Measurements from ENCODE around the gene CLEC16A. TPM values are rescaled to one million over a fixed set of nuclear protein-coding genes. Genes with fewer than 3 reads are reported as not detected.

Gene CLEC16A
- total RNA-seq, 2 experiments from 2014 or later, result 25.5 to 26.7 TPM

- peaks cover 2% of the 10 kb centered on the region for H3K9me3 Mint-ChIP-seq
- CTCF ChIA-PET, result no interaction called here
- POLR2A ChIA-PET, result no interaction called here
- intact Hi-C loops (cut with micrococcal nuclease), result no loop called here
- no peak for DNase-seq
- no peak overlapping the region for H3K4me3 Mint-ChIP-seq
- H3K27ac Mint-ChIP-seq, result no peak overlapping the region
- H3K27me3 Mint-ChIP-seq, result no peaks in the 10 kb centered on the region
- H3K36me3 Mint-ChIP-seq, result peaks cover 15% of the 10 kb centered on the region
- peaks cover 5% of the 10 kb centered on the region for H3K4me1 Mint-ChIP-seq (ENCODE audit: low read depth)
These were observed 201.5 kb downstream of the CLEC16A start for GRCh38 chr16:11145819-11146211.

GRCh38 chr16:11147033-11147753 is 202.8 kb downstream of the CLEC16A start:
- no peak overlapping the region for H3K27ac Mint-ChIP-seq
- CTCF ChIA-PET, result no interaction called here
- no peak for DNase-seq
- no peaks in the 10 kb centered on the region for H3K27me3 Mint-ChIP-seq
- H3K36me3 Mint-ChIP-seq, result peaks cover 15% of the 10 kb centered on the region
- H3K4me1 Mint-ChIP-seq (ENCODE audit: low read depth), result peaks cover 5% of the 10 kb centered on the region
- H3K9me3 Mint-ChIP-seq, result peaks cover 2% of the 10 kb centered on the region
- intact Hi-C loops (cut with micrococcal nuclease), result no loop called here
- H3K4me3 Mint-ChIP-seq, result no peak overlapping the region
- POLR2A ChIA-PET, result no interaction called here

GRCh38 chr16:11147754-11148444 is 203.5 kb downstream of the CLEC16A start:
- ChIA-PET CTCF (no interaction called here), POLR2A (no interaction called here)
- Mint-ChIP-seq H3K27me3 (no peaks in the 10 kb centered on the region), H3K4me3 (no peak overlapping the region), H3K9me3 (peaks cover 2% of the 10 kb centered on the region), H3K36me3 (peaks cover 15% of the 10 kb centered on the region), H3K27ac (no peak overlapping the region), H3K4me1 (ENCODE audit: low read depth) (peaks cover 5% of the 10 kb centered on the region)
- DNase-seq, result no peak
- intact Hi-C loops (cut with micrococcal nuclease), result no loop called here

- Mint-ChIP-seq H3K27me3 (no peaks in the 10 kb centered on the region), H3K27ac (no peak overlapping the region), H3K4me1 (ENCODE audit: low read depth) (peaks cover 5% of the 10 kb centered on the region), H3K9me3 (peaks cover 2% of the 10 kb centered on the region), H3K4me3 (no peak overlapping the region), H3K36me3 (peaks cover 15% of the 10 kb centered on the region)
- POLR2A ChIA-PET, result interaction anchor here (0.6 kb wide), 1 partner anchor 32 kb away, joined by 4 read pairs; no protein-coding TSS in a partner anchor
- CTCF ChIA-PET, result no interaction called here
- DNase-seq, result no peak
- intact Hi-C loops (cut with micrococcal nuclease), result no loop called here
These were observed 204.8 kb downstream of the CLEC16A start for GRCh38 chr16:11149011-11149616.

- Mint-ChIP-seq H3K27me3 (no peaks in the 10 kb centered on the region), H3K4me1 (ENCODE audit: low read depth) (peaks cover 7% of the 10 kb centered on the region), H3K9me3 (peaks cover 2% of the 10 kb centered on the region), H3K27ac (no peak overlapping the region), H3K4me3 (no peak overlapping the region), H3K36me3 (peaks cover 15% of the 10 kb centered on the region)
- CTCF ChIA-PET, result no interaction called here
- intact Hi-C loops (cut with micrococcal nuclease), result no loop called here
- POLR2A ChIA-PET, result no interaction called here
- DNase-seq, result no peak
These were observed 205.8 kb downstream of the CLEC16A start for GRCh38 chr16:11150190-11150589.

- peaks cover 16% of the 10 kb centered on the region for H3K36me3 Mint-ChIP-seq
- H3K4me3 Mint-ChIP-seq, result no peak overlapping the region
- intact Hi-C loops (cut with micrococcal nuclease), result no loop called here
- POLR2A ChIA-PET, result no interaction called here
- H3K27me3 Mint-ChIP-seq, result no peaks in the 10 kb centered on the region
- peaks cover 2% of the 10 kb centered on the region for H3K9me3 Mint-ChIP-seq
- no peak for DNase-seq
- CTCF ChIA-PET, result interaction anchor here (0.6 to 1.3 kb wide), 2 partner anchors 180 to 257 kb away, joined by 3 to 4 read pairs; no protein-coding TSS in a partner anchor
- peaks cover 14% of the 10 kb centered on the region for H3K4me1 Mint-ChIP-seq (ENCODE audit: low read depth)
- H3K27ac Mint-ChIP-seq, result no peak overlapping the region
These were observed 207.0 kb downstream of the CLEC16A start for GRCh38 chr16:11151156-11151884.

- H3K4me1 Mint-ChIP-seq (ENCODE audit: low read depth), result peaks cover 14% of the 10 kb centered on the region
- intact Hi-C loops (cut with micrococcal nuclease), result no loop called here
- no peak overlapping the region for H3K4me3 Mint-ChIP-seq
- POLR2A ChIA-PET, result interaction anchor here (0.5 kb wide), 1 partner anchor 18 kb away, joined by 3 read pairs; no protein-coding TSS in a partner anchor
- H3K27ac Mint-ChIP-seq, result no peak overlapping the region
- peaks cover 2% of the 10 kb centered on the region for H3K9me3 Mint-ChIP-seq
- CTCF ChIA-PET, result interaction anchor here (0.6 to 1.3 kb wide), 3 partner anchors 181 to 256 kb away, joined by 3 to 4 read pairs (median 4); no protein-coding TSS in a partner anchor
- peaks cover 16% of the 10 kb centered on the region for H3K36me3 Mint-ChIP-seq
- no peak for DNase-seq
- no peaks in the 10 kb centered on the region for H3K27me3 Mint-ChIP-seq
These were observed 207.7 kb downstream of the CLEC16A start for GRCh38 chr16:11151885-11152629.

- ChIA-PET CTCF (interaction anchor here (0.6 kb wide), 1 partner anchor 188 kb away, joined by 4 read pairs; no protein-coding TSS in a partner anchor), POLR2A (no interaction called here)
- peaks cover 2% of the 10 kb centered on the region for H3K9me3 Mint-ChIP-seq
- DNase-seq, result no peak
- no peak overlapping the region for H3K4me3 Mint-ChIP-seq
- H3K36me3 Mint-ChIP-seq, result peaks cover 16% of the 10 kb centered on the region
- intact Hi-C loops (cut with micrococcal nuclease), result no loop called here
- H3K4me1 Mint-ChIP-seq (ENCODE audit: low read depth), result peaks cover 19% of the 10 kb centered on the region
- H3K27ac Mint-ChIP-seq, result no peak overlapping the region
- H3K27me3 Mint-ChIP-seq, result no peaks in the 10 kb centered on the region
These were observed 208.4 kb downstream of the CLEC16A start for GRCh38 chr16:11152677-11153331.

GRCh38 chr16:11155284-11155806 is 211.0 kb downstream of the CLEC16A start:
- peak; percentile 45 for DNase-seq
- H3K4me3 Mint-ChIP-seq, result no peak overlapping the region
- intact Hi-C loops (cut with micrococcal nuclease), result no loop called here
- peaks cover 30% of the 10 kb centered on the region for H3K4me1 Mint-ChIP-seq (ENCODE audit: low read depth)
- peaks cover 10% of the 10 kb centered on the region for H3K36me3 Mint-ChIP-seq
- POLR2A ChIA-PET, result interaction anchor here (0.9 to 1.0 kb wide), 2 partner anchors 97 to 189 kb away, joined by 3 to 5 read pairs; no protein-coding TSS in a partner anchor
- peaks cover 2% of the 10 kb centered on the region for H3K9me3 Mint-ChIP-seq
- no peaks in the 10 kb centered on the region for H3K27me3 Mint-ChIP-seq
- CTCF ChIA-PET, result no interaction called here
- peak overlapping the region; percentile 28 for H3K27ac Mint-ChIP-seq

- intact Hi-C loops (cut with micrococcal nuclease), result no loop called here
- Mint-ChIP-seq H3K4me1 (ENCODE audit: low read depth) (peaks cover 41% of the 10 kb centered on the region), H3K36me3 (peaks cover 9% of the 10 kb centered on the region), H3K27ac (no peak overlapping the region), H3K4me3 (no peak overlapping the region), H3K27me3 (no peaks in the 10 kb centered on the region), H3K9me3 (peaks cover 5% of the 10 kb centered on the region)
- no peak for DNase-seq
- ChIA-PET CTCF (no interaction called here), POLR2A (interaction anchor here (0.9 kb wide), 1 partner anchor 96 kb away, joined by 5 read pairs; no protein-coding TSS in a partner anchor)
These were observed 212.0 kb downstream of the CLEC16A start for GRCh38 chr16:11156401-11156800.

GRCh38 chr16:11157143-11157542 is 212.8 kb downstream of the CLEC16A start:
- CTCF ChIA-PET, result no interaction called here
- H3K4me3 Mint-ChIP-seq, result no peak overlapping the region
- H3K4me1 Mint-ChIP-seq (ENCODE audit: low read depth), result peaks cover 46% of the 10 kb centered on the region
- intact Hi-C loops (cut with micrococcal nuclease), result no loop called here
- H3K27ac Mint-ChIP-seq, result no peak overlapping the region
- peaks cover 5% of the 10 kb centered on the region for H3K9me3 Mint-ChIP-seq
- POLR2A ChIA-PET, result no interaction called here
- H3K36me3 Mint-ChIP-seq, result peaks cover 9% of the 10 kb centered on the region
- DNase-seq, result no peak
- H3K27me3 Mint-ChIP-seq, result no peaks in the 10 kb centered on the region

Data from activated CD4-positive, alpha-beta memory T cell treated with anti-CD3 and anti-CD28 coated beads for 36 hours (primary cell).